HG03095 (cell line): Measurements from ENCODE around the gene WDR45.
"Not testable (repeated sequence)": the region's sequence is repeated elsewhere in the genome, so short reads cannot be mapped to it uniquely, and the experiment has no call there.

Experiments used
- ATAC-seq: cut with Tn5 transposase; IDR thresholded peaks from one replicate; pipeline ENCODE4 v1.9.1; 2021; ENCODE audit warnings: moderate library complexity; ENCODE audit not compliant: unreplicated experiment

Gene WDR45

DNA sequence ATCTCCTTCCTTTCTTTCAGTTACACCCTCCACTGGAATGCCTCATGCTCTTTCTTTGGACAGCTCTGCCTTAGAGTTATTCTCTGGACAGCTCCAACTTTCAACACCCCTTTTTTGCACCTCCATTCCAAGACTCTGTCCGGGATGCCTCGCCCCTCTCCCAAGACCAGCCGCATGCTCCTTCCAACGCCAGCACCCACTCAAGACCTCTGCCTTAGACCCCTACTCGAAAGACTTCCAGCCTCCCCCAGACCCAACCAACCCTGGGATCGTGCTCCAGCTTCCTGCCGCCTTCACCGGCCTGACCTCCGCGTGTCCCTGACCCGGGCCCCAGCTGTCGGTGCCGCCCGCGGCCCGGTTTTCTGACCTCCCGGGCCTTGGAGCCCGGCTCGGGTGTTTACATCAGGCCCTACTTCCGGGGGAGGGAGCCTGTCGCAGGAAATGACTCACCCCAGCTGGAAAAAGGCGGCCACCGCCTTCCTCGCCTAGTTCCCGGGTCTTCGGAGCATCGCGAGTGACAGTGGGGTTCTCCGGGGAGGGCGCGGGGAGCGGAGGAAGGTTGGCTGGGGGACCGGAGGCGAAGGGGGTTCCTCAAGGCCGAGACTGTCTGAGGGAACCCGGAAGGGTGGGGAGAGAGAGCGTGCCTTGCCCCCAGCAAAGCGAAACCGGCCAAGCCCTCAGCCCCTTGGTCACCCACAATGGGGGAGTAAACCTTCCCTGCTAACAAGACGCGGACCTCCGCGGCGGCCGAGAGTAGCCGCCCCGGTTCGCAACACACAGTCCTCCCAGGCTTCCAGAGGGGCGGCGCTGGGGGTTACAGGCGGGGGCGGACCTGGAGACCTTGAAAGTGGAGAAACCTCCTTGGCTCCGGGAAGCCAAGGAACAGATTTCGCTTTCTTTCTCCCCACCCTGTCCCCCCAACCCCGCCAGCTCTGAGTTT lies at the start of gene WDR45:
WDR45 (minus strand) TSS at position 399 of the 940 bp plus-strand sequence. CDS start 1,792 bp downstream, outside the sequence.
- ATAC-seq, result peak; percentile 72

DNA sequence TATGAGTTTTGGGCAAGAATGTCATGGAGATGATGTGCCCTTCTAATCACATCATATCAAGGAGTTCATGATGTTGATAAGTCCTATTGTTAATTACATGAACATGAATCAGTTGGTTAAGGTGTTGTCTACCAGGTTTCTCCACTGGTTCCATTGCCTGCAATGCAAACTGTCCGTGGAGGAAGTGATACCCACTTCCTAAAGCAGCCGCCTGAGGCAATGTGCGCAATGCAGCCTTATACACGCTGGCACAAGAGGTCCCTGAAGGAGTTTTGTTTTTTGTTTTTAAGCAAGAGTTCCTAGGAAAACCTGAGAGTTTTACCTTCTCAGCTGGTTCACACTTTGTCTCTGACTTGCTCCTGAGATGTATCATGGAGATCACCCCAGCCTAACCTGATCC lies 49.7 kb upstream of the WDR45 start:
- ATAC-seq, result no peak

- ATAC-seq, result not testable (repeated sequence)
These were observed 48.1 kb upstream of the WDR45 start for GRCh38 chrX:49127742-49128258.

GRCh38 chrX:49122499-49122898 lies 42.8 kb upstream of the WDR45 start:
- no peak for ATAC-seq

GRCh38 chrX:49120091-49120490 lies 40.4 kb upstream of the WDR45 start:
- no peak for ATAC-seq

DNA sequence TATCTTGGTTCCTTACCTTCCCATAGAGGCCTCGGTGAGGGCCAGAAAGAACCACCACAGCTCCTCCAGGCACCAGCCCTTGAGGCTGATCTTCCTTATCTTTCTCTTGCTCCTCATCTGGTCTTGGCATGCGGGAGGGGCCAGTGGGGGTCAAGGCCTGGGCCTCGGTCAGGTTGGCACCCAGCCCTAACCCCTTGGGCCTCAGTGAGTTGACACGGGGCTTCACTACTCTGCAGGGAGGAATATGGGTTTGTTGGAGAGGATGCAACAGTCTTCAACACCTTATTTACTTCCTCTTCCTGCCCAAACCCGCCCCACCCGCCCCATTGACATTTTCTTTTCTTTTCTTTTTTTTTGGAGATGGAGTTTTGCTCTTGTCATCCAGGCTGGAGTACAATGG lies 37.9 kb upstream of the WDR45 start:
- ATAC-seq, result no peak

DNA sequence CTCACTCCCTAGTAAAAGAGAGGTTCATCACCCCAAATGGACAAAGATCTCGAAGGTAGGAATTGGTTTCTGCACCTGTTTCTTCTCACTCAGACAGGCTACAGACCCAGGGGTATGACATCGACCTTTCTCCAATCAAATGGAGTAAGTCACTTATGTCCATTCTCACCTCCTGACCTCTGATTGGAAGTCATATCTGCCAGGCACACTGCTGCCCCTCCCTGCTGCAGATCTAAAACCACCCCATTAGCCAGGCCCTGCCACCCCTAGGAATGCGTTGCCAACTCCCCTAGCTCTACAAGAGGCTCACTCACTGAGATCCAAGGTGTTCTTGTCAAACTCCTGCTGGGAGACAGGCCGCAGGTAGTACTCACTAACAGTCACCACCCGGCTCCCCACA lies 37.0 kb upstream of the WDR45 start:
- ATAC-seq, result no peak

DNA sequence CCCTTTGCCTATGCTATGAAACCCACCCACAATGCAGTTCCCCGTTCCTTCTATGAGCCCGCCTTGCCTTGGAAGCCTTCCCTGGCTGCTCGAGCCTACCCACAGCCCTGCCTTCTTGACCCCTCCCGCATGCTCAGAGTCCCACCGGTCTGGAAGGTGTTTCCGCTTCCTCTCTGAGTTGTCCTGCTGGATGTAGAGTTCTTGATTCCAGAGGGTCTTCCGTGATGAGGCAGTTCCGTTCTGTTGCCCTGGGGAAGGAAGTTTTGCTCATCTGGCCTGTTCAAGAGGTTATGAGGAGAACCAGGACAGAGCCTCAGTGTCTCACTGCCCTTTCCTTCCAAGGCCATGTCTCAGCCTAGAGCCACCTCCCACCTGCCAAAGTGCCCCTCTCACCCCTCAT lies 36.4 kb upstream of the WDR45 start:
- ATAC-seq, result no peak

GRCh38 chrX:49111791-49112190 lies 32.1 kb upstream of the WDR45 start:
- ATAC-seq, result no peak

GRCh38 chrX:49110417-49110816 lies 30.7 kb upstream of the WDR45 start:
- ATAC-seq, result no peak

DNA sequence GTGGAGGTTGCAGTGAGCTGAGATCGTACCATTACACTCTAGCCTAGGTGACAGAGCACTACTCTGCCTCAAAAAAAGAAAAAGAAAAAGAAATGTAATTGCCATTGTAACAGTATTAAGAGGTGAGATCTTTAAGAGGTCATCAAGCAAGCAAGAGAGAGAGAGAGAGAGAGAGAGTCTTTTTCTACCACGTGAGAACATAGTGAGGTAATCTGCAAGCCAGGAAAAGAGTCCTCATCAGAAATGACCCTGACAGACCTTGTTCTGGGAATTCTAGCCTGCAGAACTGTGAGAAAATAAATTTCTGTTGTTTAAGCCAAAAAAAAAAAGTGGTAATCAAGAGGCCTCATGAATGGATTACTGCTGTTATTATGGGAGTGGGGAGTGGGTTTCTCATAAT lies 29.0 kb upstream of the WDR45 start:
- ATAC-seq, result no peak

- ATAC-seq, result no peak
These were observed 27.2 kb upstream of the WDR45 start for GRCh38 chrX:49106930-49107329.

GRCh38 chrX:49106296-49106695 lies 26.6 kb upstream of the WDR45 start:
- ATAC-seq, result no peak

DNA sequence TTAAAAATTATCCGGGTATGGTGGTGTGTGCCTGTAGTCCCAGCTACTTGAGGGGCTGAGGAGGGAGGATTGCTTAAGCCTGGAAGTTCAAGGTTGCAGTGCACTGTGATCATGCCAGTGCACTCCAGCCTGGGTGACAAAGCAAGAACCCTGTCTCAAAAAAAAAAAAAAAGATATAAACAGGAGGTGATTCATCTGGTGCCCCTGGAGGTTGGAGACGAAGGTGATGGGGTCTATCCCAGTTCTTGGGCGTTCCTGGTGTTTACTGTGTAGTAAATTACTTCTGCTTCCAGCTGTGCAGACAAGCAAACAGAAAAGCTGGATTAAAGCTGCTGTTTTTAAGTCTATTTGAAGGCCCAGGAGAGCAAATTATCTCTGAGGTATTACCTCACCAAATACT lies 23.9 kb upstream of the WDR45 start:
- no peak for ATAC-seq

DNA sequence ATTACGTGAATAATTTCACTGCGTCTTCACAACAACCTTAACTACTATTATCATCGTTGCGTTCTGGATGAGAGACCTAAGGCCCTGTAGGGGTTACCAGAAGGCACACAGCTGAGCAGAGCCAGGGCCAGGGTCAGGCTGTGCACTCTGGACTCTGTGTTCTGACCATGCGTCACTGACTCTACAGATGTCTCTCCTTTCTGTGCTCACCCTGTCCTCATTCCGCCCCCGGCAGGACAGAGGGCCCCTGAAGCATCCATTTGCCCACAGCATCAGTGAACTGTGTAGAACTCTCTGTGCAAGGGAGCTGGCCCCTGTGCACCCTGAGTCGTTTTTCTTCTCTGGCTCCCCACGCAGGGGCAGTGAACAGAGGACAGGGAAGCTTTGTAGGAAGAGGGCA lies 22.5 kb upstream of the WDR45 start:
- no peak for ATAC-seq

DNA sequence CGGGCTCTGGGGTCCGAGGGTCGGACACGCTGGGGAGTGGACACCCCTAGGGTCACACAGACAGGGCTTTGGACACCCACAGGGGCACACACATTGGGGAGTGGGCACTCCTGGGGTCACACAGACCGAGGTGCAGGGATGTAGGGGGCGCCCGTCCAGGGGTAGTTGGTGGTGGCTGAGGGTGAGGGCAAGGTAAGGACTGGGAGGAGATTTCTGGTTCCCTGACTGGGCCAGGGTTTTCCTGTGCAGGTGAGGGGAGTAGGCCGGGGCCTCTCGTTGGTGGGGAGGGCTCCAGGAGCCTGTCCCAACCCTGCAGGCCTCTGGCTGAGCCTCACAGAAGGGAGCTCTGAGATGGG lies 21.9 kb upstream of the WDR45 start:
- peak; percentile 8 for ATAC-seq

- peak; percentile 93 for ATAC-seq
These were observed 21.3 kb upstream of the WDR45 start for GRCh38 chrX:49100704-49101628.

DNA sequence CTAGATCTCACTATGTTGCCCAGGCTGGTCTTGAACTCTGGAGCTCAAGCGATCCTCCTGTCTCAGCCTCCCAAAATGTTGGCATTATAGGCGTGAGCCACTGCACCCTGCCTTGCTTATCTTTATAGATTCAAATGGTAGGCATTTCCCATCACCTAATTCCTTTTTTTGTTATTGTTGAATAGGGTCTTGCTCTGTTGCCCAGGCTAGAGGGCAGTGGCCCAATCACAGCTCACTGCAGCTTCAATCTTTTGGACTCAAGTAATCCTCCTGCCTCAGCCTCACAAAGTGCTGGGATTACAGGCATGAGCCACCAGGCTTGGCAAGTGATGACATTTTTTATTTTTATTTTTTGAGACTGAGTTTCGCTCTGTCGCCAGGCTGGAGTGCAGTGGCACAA lies 16.7 kb upstream of the WDR45 start:
- ATAC-seq, result no peak

DNA sequence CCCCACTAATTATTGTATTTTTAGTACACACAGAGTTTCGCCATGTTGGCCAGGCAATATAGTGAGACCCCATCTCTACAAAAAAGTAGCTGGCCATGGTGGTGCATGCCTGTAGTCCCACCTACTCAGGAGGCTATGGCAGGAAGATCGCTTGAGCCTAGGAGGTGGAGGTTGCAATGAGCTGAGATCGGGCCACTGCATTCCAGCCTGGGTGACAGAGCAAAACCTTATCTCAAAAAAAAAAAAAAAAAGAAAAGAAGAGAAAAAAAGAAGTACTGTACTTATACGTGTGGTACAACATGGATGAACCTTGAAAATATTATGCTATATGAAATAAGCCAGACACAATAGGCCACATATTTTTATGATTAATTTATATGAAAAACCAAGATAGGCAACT lies 9.9 kb upstream of the WDR45 start:
- ATAC-seq, result no peak

DNA sequence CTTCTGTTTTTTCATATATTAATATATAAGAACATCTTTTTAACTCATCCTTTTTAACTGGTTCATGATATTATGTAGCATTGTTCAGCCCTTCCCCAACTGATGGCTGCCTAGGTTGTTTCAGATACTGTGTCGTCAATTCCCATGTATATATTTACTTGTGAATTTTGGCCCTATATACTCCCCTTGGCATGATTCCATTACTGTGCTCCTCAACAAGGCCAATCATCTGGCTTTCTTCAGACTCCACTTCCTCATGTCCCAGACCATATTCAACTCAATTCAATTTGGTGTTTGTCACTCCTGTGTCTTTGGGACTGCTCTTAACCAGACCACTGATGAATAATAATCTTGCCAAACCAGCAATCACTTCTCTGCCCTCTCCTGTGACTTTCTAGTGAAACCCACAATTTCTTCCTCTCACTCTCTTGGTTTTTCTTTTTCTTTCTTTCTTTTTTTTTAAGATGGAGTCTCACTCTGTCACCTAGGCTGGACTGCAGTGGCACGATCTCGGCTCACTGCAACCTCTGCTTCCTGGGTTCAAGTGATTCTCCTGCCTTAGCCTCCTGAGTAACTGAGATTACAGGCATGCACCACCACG lies 2.7 kb upstream of the WDR45 start:
- ATAC-seq, result no peak

GRCh38 chrX:49077941-49078340 lies 1.7 kb downstream of the WDR45 start:
- ATAC-seq, result no peak
